Spleen (tissue), 7 donors: ENCODE measurements around the gene ZBED2.

Experiments used
- CTCF ChIP-seq, 11 experiments: fragments of 200-600 bp in 7 of 11; fragments of 450-650 bp in 4 of 11; sonication (generic) in 4 of 11; IDR thresholded peaks in 8 of 11; conservative IDR thresholded peaks in 3 of 11; 1 replicate in 7 of 11; 2 replicates in 4 of 11; pipeline versions ENCODE4 v1.4.0 to v1.8.0; 2016 to 2021; ENCODE audit warnings: antibody characterized with exemption in 11 of 11, inconsistent platforms in 4 of 11, mild to moderate bottlenecking in 1 of 11
- POLR2A ChIP-seq, 3 donors: fragments of 450-650 bp; IDR thresholded peaks; one replicate each; pipeline ENCODE4 v1.5.1; 2017; ENCODE audit warnings: antibody characterized with exemption in 3 of 3, mild to moderate bottlenecking in 1 of 3
- POLR2AphosphoS5 ChIP-seq, 3 donors: sonication (generic); formaldehyde crosslinking; IDR thresholded peaks; one replicate each; pipeline ENCODE4 v1.5.1; 2017; ENCODE audit warnings: antibody characterized with exemption in 3 of 3
- donor health status: DM: no; HTN: no; CAD: no; lungs with moderate emphysema.
- donor health status: DM: no; HTN: no; CAD: no.
- donor health status: DM: no; HTN: no; CAD: no.

- TF ChIP-seq CTCF (IDR thresholded peaks at IDR 0.05 in 8 of 11, conservative IDR thresholded peaks at IDR 0.05 in 3 of 11), result no peak
- no peak for TF ChIP-seq POLR2A (IDR thresholded peaks at IDR 0.05)
- no peak for TF ChIP-seq POLR2AphosphoS5 (IDR thresholded peaks at IDR 0.05)
Measured at GRCh38 chr3:111548092-111548491, 47.1 kb downstream of the ZBED2 start.
